Activated CD8-positive, alpha-beta T cell treated with anti-CD3 and anti-CD28 coated beads, Interleukin-2, amount 10 ng/mL, durations not matched to agents 7 days and 5 days (primary cell): ENCODE data around the gene FAM53C. TPM values are rescaled to one million over a fixed set of nuclear protein-coding genes. Genes with fewer than 3 reads are reported as not detected.
"Not testable (repeated sequence)": the region's sequence is repeated elsewhere in the genome, so short reads cannot be mapped to it uniquely, and the experiment has no call there.

ENCODE experiments used
- ATAC-seq: fragments of 150-1000 bp; cut with Tn5 transposase; one replicate; pipeline ENCODE4 v1.10.0; 2021; ENCODE audit warnings: moderate library complexity
- CTCF ChIA-PET: fragments of 350-600 bp; sonication (Branson Sonifier 250); formaldehyde crosslinking; loops from one replicate; lab custom pipeline; 2021; ENCODE audit warnings: antibody characterized with exemption; lab: Charles Lee
- POLR2A ChIA-PET: fragments of 350-600 bp; sonication (Branson Sonifier 250); formaldehyde crosslinking; loops from one replicate; lab custom pipeline; 2021; ENCODE audit warnings: antibody characterized with exemption; lab: Charles Lee
- DNase-seq: peaks from one replicate; pipeline ENCODE4 v3.0.0-alpha.2; 2020
- H3K27ac Mint-ChIP-seq: one replicate; pipeline ENCODE4 v1.8.0; 2021; ENCODE audit warnings: mild to moderate bottlenecking, mixed read lengths
- H3K27me3 Mint-ChIP-seq: one replicate; pipeline ENCODE4 v1.8.0; 2021; ENCODE audit warnings: low read depth, mixed read lengths
- H3K36me3 Mint-ChIP-seq: one replicate; pipeline ENCODE4 v1.8.0; 2021; ENCODE audit warnings: low read depth, mixed read lengths
- H3K4me1 Mint-ChIP-seq: one replicate; pipeline ENCODE4 v1.8.0; 2021; ENCODE audit warnings: low read depth, mixed read lengths
- H3K4me3 Mint-ChIP-seq: one replicate; pipeline ENCODE4 v1.8.0; 2021; ENCODE audit warnings: mild to moderate bottlenecking, mixed read lengths
- H3K9me3 Mint-ChIP-seq: one replicate; pipeline ENCODE4 v1.8.0; 2022; ENCODE audit warnings: mixed read lengths; ENCODE audit not compliant: insufficient read depth
- total RNA-seq, 2 experiments: library from RNA; stranded (reverse); gene quantifications; one replicate each; pipeline ENCODE4 v1.2.3, GENCODE V29; 2021

FAM53C gene
- total RNA-seq, 2 experiments from 2014 or later, result 26.9 to 29.9 TPM

DNA sequence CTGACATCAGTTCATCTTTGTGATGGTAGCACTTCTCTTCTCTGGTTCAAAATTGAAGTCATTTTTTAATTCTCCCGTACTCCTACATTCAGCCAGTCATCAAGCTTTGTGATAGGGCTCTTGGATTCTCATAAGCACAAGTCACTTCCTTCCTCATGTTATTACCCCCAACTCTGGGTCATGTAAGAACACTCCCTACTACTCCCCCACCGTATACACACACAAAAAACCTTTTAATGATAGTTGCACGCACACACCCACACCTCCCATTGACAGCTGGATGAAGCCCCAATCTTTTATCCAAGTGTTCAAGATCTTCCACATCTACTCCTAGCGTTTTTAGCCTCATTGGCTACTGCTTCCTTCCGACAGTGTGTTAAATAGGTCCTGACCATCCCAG, 31.2 kb downstream of the FAM53C start:
- Mint-ChIP-seq H3K36me3 (peaks cover 2% of the 10 kb centered on the region), H3K4me1 (peaks cover 5% of the 10 kb centered on the region), H3K9me3 (no peaks in the 10 kb centered on the region), H3K27ac (no peak overlapping the region), H3K27me3 (no peaks in the 10 kb centered on the region), H3K4me3 (no peak overlapping the region)
- POLR2A ChIA-PET, result no interaction called here
- ATAC-seq, result no peak
- CTCF ChIA-PET, result interaction anchor here (1.0 to 7.6 kb wide), 4 partner anchors 16 to 300 kb away, joined by 3 to 89 read pairs (median 4); partner anchors contain the start of genes CDC25C and KDM3B
- DNase-seq, result no peak

GRCh38 chr5:138369706-138370105, 31.6 kb downstream of the FAM53C start:
- ChIA-PET POLR2A (interaction anchor here (1.1 kb wide), 1 partner anchor 181 kb away, joined by 4 read pairs; no protein-coding TSS in a partner anchor), CTCF (interaction anchor here (1.0 to 7.6 kb wide), 3 partner anchors 16 to 301 kb away, joined by 4 to 89 read pairs (median 4); partner anchors contain the start of gene KDM3B)
- ATAC-seq (no peak), DNase-seq (no peak)
- Mint-ChIP-seq H3K36me3 (peaks cover 2% of the 10 kb centered on the region), H3K27me3 (no peaks in the 10 kb centered on the region), H3K27ac (no peak overlapping the region), H3K4me1 (peaks cover 5% of the 10 kb centered on the region), H3K4me3 (no peak overlapping the region), H3K9me3 (no peaks in the 10 kb centered on the region)

GRCh38 chr5:138370537-138370936, 32.5 kb downstream of the FAM53C start:
- Mint-ChIP-seq H3K27me3 (no peaks in the 10 kb centered on the region), H3K4me1 (peaks cover 5% of the 10 kb centered on the region), H3K36me3 (peaks cover 7% of the 10 kb centered on the region), H3K9me3 (no peaks in the 10 kb centered on the region), H3K27ac (no peak overlapping the region), H3K4me3 (no peak overlapping the region)
- ATAC-seq (no peak), DNase-seq (no peak)
- POLR2A ChIA-PET, result interaction anchor here (1.1 kb wide), 1 partner anchor 182 kb away, joined by 4 read pairs; no protein-coding TSS in a partner anchor
- CTCF ChIA-PET, result interaction anchor here (7.6 kb wide), 1 partner anchor 17 kb away, joined by 89 read pairs; the partner anchor contains the start of gene KDM3B

- ATAC-seq, result no peak
- ChIA-PET POLR2A (interaction anchor here (0.6 to 1.7 kb wide), 2 partner anchors 18 to 49 kb away, joined by 3 to 10 read pairs; partner anchors contain the start of gene KDM3B), CTCF (interaction anchor here (0.7 to 7.6 kb wide), 2 partner anchors 18 to 149 kb away, joined by 3 to 89 read pairs; partner anchors contain the start of gene KDM3B)
- H3K9me3 Mint-ChIP-seq, result no peaks in the 10 kb centered on the region
- no peak overlapping the region for H3K27ac Mint-ChIP-seq
- no peak for DNase-seq
- peaks cover 7% of the 10 kb centered on the region for H3K36me3 Mint-ChIP-seq
- H3K27me3 Mint-ChIP-seq, result no peaks in the 10 kb centered on the region
- H3K4me1 Mint-ChIP-seq, result peaks cover 5% of the 10 kb centered on the region
- H3K4me3 Mint-ChIP-seq, result no peak overlapping the region
These were observed 33.4 kb downstream of the FAM53C start for GRCh38 chr5:138371454-138371853.

DNA sequence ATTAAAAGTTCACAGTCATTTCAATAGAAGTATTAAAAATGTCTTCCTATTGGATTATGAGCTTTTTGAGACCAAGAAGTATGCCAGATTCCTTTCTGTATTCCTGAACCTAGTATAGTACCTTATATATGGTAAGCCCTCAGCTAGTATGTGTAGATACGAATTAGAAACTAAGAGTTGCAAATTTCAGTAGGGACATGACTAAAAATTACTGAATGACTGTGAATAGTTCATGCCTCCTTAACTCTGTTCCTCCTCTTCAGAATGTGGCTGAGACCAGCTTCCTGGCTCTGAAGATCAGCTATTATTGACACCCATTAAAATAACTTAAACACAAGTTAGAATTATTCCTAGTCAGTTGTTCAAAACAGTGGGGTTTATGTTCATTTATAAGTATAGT, 34.2 kb downstream of the FAM53C start:
- CTCF ChIA-PET, result interaction anchor here (7.6 kb wide), 1 partner anchor 19 kb away, joined by 89 read pairs; the partner anchor contains the start of gene KDM3B
- Mint-ChIP-seq H3K9me3 (no peaks in the 10 kb centered on the region), H3K36me3 (peaks cover 7% of the 10 kb centered on the region), H3K27me3 (no peaks in the 10 kb centered on the region), H3K4me3 (no peak overlapping the region), H3K27ac (no peak overlapping the region), H3K4me1 (peaks cover 5% of the 10 kb centered on the region)
- POLR2A ChIA-PET, result interaction anchor here (1.7 kb wide), 1 partner anchor 19 kb away, joined by 10 read pairs; the partner anchor contains the start of gene KDM3B
- ATAC-seq (no peak), DNase-seq (no peak)

DNA sequence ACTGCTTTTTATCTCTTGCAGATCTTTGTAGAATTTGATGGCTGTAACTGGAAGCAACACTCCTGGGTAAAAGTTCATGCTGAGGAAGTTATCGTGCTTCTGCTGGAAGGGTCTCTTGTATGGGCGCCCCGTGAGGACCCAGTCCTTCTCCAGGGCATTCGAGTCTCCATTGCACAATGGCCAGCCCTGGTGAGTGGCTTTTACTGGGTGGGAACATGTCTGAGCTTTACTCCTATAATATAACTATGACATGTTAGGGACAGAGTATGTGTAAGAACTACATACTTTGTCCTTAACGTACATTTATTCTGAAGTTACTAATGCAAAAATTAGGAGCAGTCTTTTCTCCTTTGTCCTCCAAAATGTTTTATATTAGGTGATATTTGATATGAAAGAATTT, 34.6 kb downstream of the FAM53C start:
- Mint-ChIP-seq H3K36me3 (peaks cover 11% of the 10 kb centered on the region), H3K27ac (no peak overlapping the region), H3K4me3 (no peak overlapping the region), H3K9me3 (no peaks in the 10 kb centered on the region), H3K27me3 (no peaks in the 10 kb centered on the region), H3K4me1 (peaks cover 5% of the 10 kb centered on the region)
- POLR2A ChIA-PET, result interaction anchor here (1.7 kb wide), 1 partner anchor 20 kb away, joined by 10 read pairs; the partner anchor contains the start of gene KDM3B
- DNase-seq (no peak), ATAC-seq (no peak)
- CTCF ChIA-PET, result interaction anchor here (7.6 kb wide), 1 partner anchor 19 kb away, joined by 89 read pairs; the partner anchor contains the start of gene KDM3B

GRCh38 chr5:138382347-138382746, 44.3 kb downstream of the FAM53C start:
- Mint-ChIP-seq H3K27me3 (no peaks in the 10 kb centered on the region), H3K9me3 (no peaks in the 10 kb centered on the region), H3K36me3 (peaks cover 50% of the 10 kb centered on the region), H3K27ac (no peak overlapping the region), H3K4me1 (no peaks in the 10 kb centered on the region), H3K4me3 (no peak overlapping the region)
- POLR2A ChIA-PET, result no interaction called here
- no peak for ATAC-seq
- CTCF ChIA-PET, result no interaction called here
- no peak for DNase-seq

GRCh38 chr5:138385660-138386059, 47.6 kb downstream of the FAM53C start:
- ATAC-seq (no peak), DNase-seq (no peak)
- Mint-ChIP-seq H3K4me3 (no peak overlapping the region), H3K27ac (peak overlapping the region; percentile 25), H3K27me3 (no peaks in the 10 kb centered on the region), H3K36me3 (peaks cover 38% of the 10 kb centered on the region), H3K9me3 (no peaks in the 10 kb centered on the region), H3K4me1 (no peaks in the 10 kb centered on the region)
- CTCF ChIA-PET, result no interaction called here
- POLR2A ChIA-PET, result no interaction called here

DNA sequence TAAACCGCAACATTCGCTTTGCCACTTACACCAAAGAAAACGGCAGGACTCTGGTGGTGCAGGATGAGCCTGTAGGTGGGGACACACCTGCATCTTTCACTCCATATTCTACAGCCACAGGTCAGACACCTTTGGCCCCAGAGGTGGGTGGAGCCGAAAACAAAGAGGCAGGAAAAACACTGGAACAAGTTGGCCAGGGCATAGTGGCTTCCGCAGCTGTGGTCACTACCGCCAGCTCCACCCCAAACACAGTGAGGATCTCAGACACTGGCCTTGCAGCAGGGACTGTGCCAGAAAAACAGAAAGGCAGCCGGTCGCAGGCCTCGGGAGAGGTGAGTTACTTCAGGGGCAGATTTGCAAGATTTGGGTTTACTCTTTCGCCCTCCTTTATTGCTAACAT, 48.2 kb downstream of the FAM53C start:
- Mint-ChIP-seq H3K27me3 (no peaks in the 10 kb centered on the region), H3K27ac (no peak overlapping the region), H3K9me3 (no peaks in the 10 kb centered on the region), H3K36me3 (peaks cover 42% of the 10 kb centered on the region), H3K4me3 (no peak overlapping the region), H3K4me1 (no peaks in the 10 kb centered on the region)
- DNase-seq (no peak), ATAC-seq (no peak)
- ChIA-PET CTCF (interaction anchor here (1.3 kb wide), 1 partner anchor 33 kb away, joined by 7 read pairs; no protein-coding TSS in a partner anchor), POLR2A (no interaction called here)

DNA sequence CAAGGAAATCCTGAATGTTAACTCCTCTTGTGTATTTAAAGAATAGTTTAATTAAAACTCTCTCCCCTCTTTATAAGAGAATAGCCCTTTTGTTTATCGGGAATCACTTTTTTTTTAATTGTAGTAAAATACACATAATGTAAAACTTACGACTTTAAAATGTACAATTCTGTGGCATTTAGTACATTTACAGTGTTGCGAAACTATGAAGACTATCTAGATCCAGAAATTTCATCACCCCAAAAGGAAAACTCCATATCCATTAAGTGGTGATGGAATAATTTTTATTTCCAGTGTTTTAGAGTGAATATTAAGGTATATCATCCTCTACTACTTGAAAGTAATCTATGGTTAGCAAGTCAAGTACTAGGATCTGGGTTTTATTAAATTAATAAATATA, 51.3 kb downstream of the FAM53C start:
- Mint-ChIP-seq H3K27me3 (no peaks in the 10 kb centered on the region), H3K9me3 (no peaks in the 10 kb centered on the region), H3K4me3 (no peak overlapping the region), H3K27ac (no peak overlapping the region), H3K36me3 (peaks cover 40% of the 10 kb centered on the region), H3K4me1 (no peaks in the 10 kb centered on the region)
- ChIA-PET CTCF (no interaction called here), POLR2A (no interaction called here)
- ATAC-seq (no peak), DNase-seq (no peak)

- H3K27me3 Mint-ChIP-seq, CTCF ChIA-PET, ATAC-seq, H3K27ac Mint-ChIP-seq, H3K9me3 Mint-ChIP-seq, DNase-seq, POLR2A ChIA-PET, H3K4me3 Mint-ChIP-seq, H3K4me1 Mint-ChIP-seq: not testable (repeated sequence)
- peaks cover 45% of the 10 kb centered on the region for H3K36me3 Mint-ChIP-seq
These were observed 51.8 kb downstream of the FAM53C start for GRCh38 chr5:138389911-138390310.

GRCh38 chr5:138391859-138392386, 53.9 kb downstream of the FAM53C start:
- Mint-ChIP-seq H3K27me3 (no peaks in the 10 kb centered on the region), H3K27ac (no peak overlapping the region)

More at GRCh38 chr5:138391859-138392386, 53.9 kb downstream of the FAM53C start:
- DNase-seq (no peak), ATAC-seq (no peak)
- Mint-ChIP-seq H3K4me3 (no peak overlapping the region), H3K4me1 (no peaks in the 10 kb centered on the region), H3K9me3 (no peaks in the 10 kb centered on the region), H3K36me3 (peaks cover 41% of the 10 kb centered on the region)
- POLR2A ChIA-PET, result no interaction called here
- CTCF ChIA-PET, result interaction anchor here (1.3 to 2.6 kb wide), 2 partner anchors 38 to 40 kb away, joined by 4 to 10 read pairs; partner anchors contain the start of gene KDM3B
